T1000 (cell line): ENCODE data around the gene CARD11.

ENCODE experiments used
- DNase-seq: peaks from one replicate; lab custom pipeline; 2025; ENCODE audit warnings: mixed read lengths; lab: John Stamatoyannopoulos, UW

The CARD11 gene

GRCh38 chr7:2872296-2872874 lies 171.3 kb downstream of the CARD11 start:
- no peak for DNase-seq

GRCh38 chr7:2870471-2870931 lies 173.2 kb downstream of the CARD11 start:
- DNase-seq = no peak

- DNase-seq = no peak
Observed at GRCh38 chr7:2869981-2870380, 173.7 kb downstream of the CARD11 start.

- DNase-seq = no peak
Observed at GRCh38 chr7:2866601-2867000, 177.1 kb downstream of the CARD11 start.

GRCh38 chr7:2864999-2865670 lies 178.5 kb downstream of the CARD11 start:
- no peak for DNase-seq

- no peak for DNase-seq
Observed at GRCh38 chr7:2864204-2864985, 179.3 kb downstream of the CARD11 start.

GRCh38 chr7:2863461-2864066 lies 180.1 kb downstream of the CARD11 start:
- peak; percentile 79 for DNase-seq

GRCh38 chr7:2862831-2863361 lies 180.8 kb downstream of the CARD11 start:
- DNase-seq = no peak

- DNase-seq = no peak
Observed at GRCh38 chr7:2861509-2861908, 182.2 kb downstream of the CARD11 start.

- DNase-seq = no peak
Observed at GRCh38 chr7:2860627-2861133, 183.0 kb downstream of the CARD11 start.

- no peak for DNase-seq
Observed at GRCh38 chr7:2859952-2860351, 183.7 kb downstream of the CARD11 start.

- no peak for DNase-seq
Observed at GRCh38 chr7:2858621-2859020, 185.0 kb downstream of the CARD11 start.

GRCh38 chr7:2856388-2857169 lies 187.1 kb downstream of the CARD11 start:
- no peak for DNase-seq
